SU-DHL-6 (cell line): ENCODE data around the gene METTL4.

ENCODE experiments used
- H2AFZ ChIP-seq: fragments of 200-600 bp; sonication (generic); 2 replicates; pipeline ENCODE4 v1.6.1; 2014; ENCODE audit warnings: low read depth, mild to moderate bottlenecking, moderate library complexity, mixed read lengths, antibody characterized with exemption, low read length; ENCODE audit not compliant: severe bottlenecking
- H3F3A ChIP-seq: fragments of 200-600 bp; shearing (Covaris generic); 2 replicates; pipeline ENCODE4 v1.6.0; 2016; ENCODE audit warnings: antibody characterized with exemption, mild to moderate bottlenecking; ENCODE audit not compliant: insufficient read depth
- H3K27ac ChIP-seq: fragments of 200-600 bp; sonication (generic); 2 replicates; pipeline ENCODE4 v1.5.1; 2016; ENCODE audit warnings: low read depth, mild to moderate bottlenecking, low read length, moderate library complexity, mixed read lengths
- H3K27me3 ChIP-seq: fragments of 200-600 bp; sonication (generic), shearing (Covaris generic); 2 replicates; pipeline ENCODE4 v1.6.0; 2014; ENCODE audit warnings: mild to moderate bottlenecking, low read length
- H3K36me3 ChIP-seq: fragments of 200-600 bp; sonication (generic); 2 replicates; pipeline ENCODE4 v1.6.1; 2014; ENCODE audit warnings: mild to moderate bottlenecking, low read length, mixed read lengths
- H3K4me2 ChIP-seq: fragments of 300-600, 200-600 bp; shearing (Covaris generic), sonication (generic); 2 replicates; pipeline ENCODE4 v1.6.0; 2014; ENCODE audit warnings: low read length, low read depth, mild to moderate bottlenecking; ENCODE audit not compliant: poor library complexity, severe bottlenecking
- H3K4me3 ChIP-seq: fragments of 200-600 bp; sonication (generic); 2 replicates; pipeline ENCODE4 v1.5.1; 2014; ENCODE audit warnings: antibody characterized with exemption, low read length, mild to moderate bottlenecking, mixed read lengths; ENCODE audit not compliant: insufficient read depth, poor library complexity, severe bottlenecking
- H3K79me2 ChIP-seq: fragments of 200-600 bp; sonication (generic); 2 replicates; pipeline ENCODE4 v1.6.1; 2014; ENCODE audit warnings: mild to moderate bottlenecking, low read length, moderate library complexity; ENCODE audit not compliant: insufficient read depth
- H3K9ac ChIP-seq: fragments of 200-600 bp; sonication (generic); 2 replicates; pipeline ENCODE4 v1.7.0; 2014; ENCODE audit warnings: mild to moderate bottlenecking, low read length
- H3K9me2 ChIP-seq: fragments of 200-600 bp; sonication (generic); replicated peaks from 2 replicates; pipeline ENCODE4 v1.6.1; 2014; ENCODE audit warnings: low read length; ENCODE audit not compliant: insufficient read depth
- H3K9me3 ChIP-seq: fragments of 200-600 bp; sonication (generic); 2 replicates; pipeline ENCODE4 v1.6.1; 2014; ENCODE audit warnings: low read length, mixed read lengths; ENCODE audit not compliant: insufficient read depth
- H4K20me1 ChIP-seq: fragments of 200-600 bp; sonication (generic); 2 replicates; pipeline ENCODE4 v1.6.1; 2014; ENCODE audit warnings: low read depth, mild to moderate bottlenecking, antibody characterized with exemption, low read length, moderate library complexity, mixed read lengths
- EZH2phosphoT487 ChIP-seq: fragments of 200-600 bp; sonication (generic), shearing (Covaris generic); conservative IDR thresholded peaks from 2 replicates; pipeline ENCODE4 v1.6.1; 2018; ENCODE audit warnings: mild to moderate bottlenecking, antibody characterized with exemption, low read length, moderate library complexity, mixed read lengths
- TF ChIP-seq, protein P1 (sequence below): fragments of 200-600 bp; sonication (generic); IDR thresholded peaks from one replicate; pipeline ENCODE4 v1.5.1; 2017; ENCODE audit warnings: antibody characterized with exemption, mild to moderate bottlenecking, low read length, moderate library complexity; ENCODE audit not compliant: insufficient read depth, poor library complexity, severe bottlenecking

METTL4 gene

DNA sequence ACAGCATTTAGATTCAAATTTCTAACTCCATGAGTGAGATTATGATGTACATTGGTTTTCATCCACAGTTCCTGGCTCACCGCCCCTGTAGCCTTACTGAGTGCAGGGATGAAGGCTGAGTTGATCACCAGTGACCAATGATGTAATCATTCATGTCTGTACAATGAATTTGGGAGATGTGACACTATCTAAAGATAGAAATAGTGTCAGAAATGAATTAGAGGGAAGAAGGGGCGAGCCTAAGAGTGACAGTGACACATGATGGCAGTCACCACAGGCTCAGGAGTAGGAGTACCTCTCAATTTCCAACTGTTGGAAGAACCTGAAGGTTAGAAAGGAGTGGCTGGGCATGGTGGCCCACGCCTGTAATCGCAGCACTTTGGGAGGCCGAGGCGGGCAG, 3.2 kb downstream of the METTL4 start:
- Histone ChIP-seq H4K20me1 (peaks cover 3% of the 10 kb centered on the region; the same call in 1 of the 2 replicates), H3K9me3 (no peaks in the 10 kb centered on the region), H3K9ac (no peak overlapping the region), H3K4me2 (no peak overlapping the region), H3F3A (peaks cover 4% of the 10 kb centered on the region; the same call in 1 of the 2 replicates), H3K79me2 (peaks cover 54% of the 10 kb centered on the region), H3K9me2 (no peaks in the 10 kb centered on the region), H3K27ac (no peak overlapping the region), H3K27me3 (no peaks in the 10 kb centered on the region), H3K4me3 (no peak overlapping the region), H2AFZ (no peak overlapping the region), H3K36me3 (peaks cover 17% of the 10 kb centered on the region; the same call in 1 of the 2 replicates)
- TF ChIP-seq, protein P1, sequence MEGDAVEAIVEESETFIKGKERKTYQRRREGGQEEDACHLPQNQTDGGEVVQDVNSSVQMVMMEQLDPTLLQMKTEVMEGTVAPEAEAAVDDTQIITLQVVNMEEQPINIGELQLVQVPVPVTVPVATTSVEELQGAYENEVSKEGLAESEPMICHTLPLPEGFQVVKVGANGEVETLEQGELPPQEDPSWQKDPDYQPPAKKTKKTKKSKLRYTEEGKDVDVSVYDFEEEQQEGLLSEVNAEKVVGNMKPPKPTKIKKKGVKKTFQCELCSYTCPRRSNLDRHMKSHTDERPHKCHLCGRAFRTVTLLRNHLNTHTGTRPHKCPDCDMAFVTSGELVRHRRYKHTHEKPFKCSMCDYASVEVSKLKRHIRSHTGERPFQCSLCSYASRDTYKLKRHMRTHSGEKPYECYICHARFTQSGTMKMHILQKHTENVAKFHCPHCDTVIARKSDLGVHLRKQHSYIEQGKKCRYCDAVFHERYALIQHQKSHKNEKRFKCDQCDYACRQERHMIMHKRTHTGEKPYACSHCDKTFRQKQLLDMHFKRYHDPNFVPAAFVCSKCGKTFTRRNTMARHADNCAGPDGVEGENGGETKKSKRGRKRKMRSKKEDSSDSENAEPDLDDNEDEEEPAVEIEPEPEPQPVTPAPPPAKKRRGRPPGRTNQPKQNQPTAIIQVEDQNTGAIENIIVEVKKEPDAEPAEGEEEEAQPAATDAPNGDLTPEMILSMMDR = no peak
- no peak for TF ChIP-seq EZH2phosphoT487

DNA sequence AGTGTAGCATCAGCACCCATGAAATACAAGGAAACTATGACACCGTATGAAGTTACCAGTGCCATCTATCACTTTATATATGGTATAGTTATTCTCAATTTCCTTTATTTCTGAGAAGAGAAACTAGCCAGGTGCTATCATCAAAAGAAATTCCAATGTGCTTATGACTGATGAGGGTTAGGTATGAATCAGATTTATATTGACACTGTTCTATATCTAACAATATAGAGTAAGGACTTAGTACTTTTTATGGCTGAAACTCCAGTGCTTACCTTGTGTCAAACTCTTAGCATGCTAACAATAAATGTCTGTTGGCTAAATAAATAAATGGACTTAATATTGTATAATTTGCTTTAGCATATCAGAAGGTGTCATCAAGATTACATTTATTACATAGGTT, 6.9 kb downstream of the METTL4 start:
- no peak overlapping the region for H3K4me3 ChIP-seq
- H3K27me3 ChIP-seq = no peaks in the 10 kb centered on the region
- no peaks in the 10 kb centered on the region for H4K20me1 ChIP-seq
- H3K9me2 ChIP-seq = no peaks in the 10 kb centered on the region
- H3K9ac ChIP-seq = no peak overlapping the region
- no peak overlapping the region for H2AFZ ChIP-seq
- H3K9me3 ChIP-seq = no peaks in the 10 kb centered on the region
- H3F3A ChIP-seq = peaks cover 4% of the 10 kb centered on the region; the same call in 1 of the 2 replicates
- no peak overlapping the region for H3K27ac ChIP-seq
- H3K4me2 ChIP-seq = no peak overlapping the region
- H3K79me2 ChIP-seq = peaks cover 18% of the 10 kb centered on the region
- TF ChIP-seq, protein P1 = no peak
- TF ChIP-seq EZH2phosphoT487 = no peak
- H3K36me3 ChIP-seq = peaks cover 15% of the 10 kb centered on the region; the same call in 1 of the 2 replicates

DNA sequence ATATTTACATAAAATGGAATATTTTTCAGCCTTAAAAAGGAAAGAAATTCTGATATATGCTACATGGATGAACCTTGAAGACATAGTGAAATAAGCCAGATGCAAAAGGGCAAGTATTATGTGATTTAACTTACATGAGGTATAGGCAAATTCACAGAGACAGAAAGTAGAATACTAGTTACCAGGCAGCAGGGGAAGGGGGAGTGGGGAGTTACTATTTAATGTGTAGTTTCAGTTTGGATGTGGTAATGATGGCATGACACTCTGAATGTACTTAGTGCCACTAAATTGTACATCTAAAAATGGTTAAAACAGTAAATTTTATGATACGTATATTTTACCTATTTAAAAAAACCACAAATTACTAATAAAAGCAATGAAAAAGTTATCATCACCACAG, 12.1 kb downstream of the METTL4 start:
- Histone ChIP-seq H3K4me2 (no peak overlapping the region), H3K9ac (no peak overlapping the region), H3K9me3 (no peaks in the 10 kb centered on the region), H2AFZ (no peak overlapping the region), H3K9me2 (no peaks in the 10 kb centered on the region), H3K27ac (no peak overlapping the region), H4K20me1 (no peaks in the 10 kb centered on the region), H3K36me3 (peaks cover 11% of the 10 kb centered on the region), H3K4me3 (no peak overlapping the region), H3K79me2 (no peaks in the 10 kb centered on the region), H3F3A (no peaks in the 10 kb centered on the region; the same call in 1 of the 2 replicates), H3K27me3 (no peaks in the 10 kb centered on the region)
- TF ChIP-seq, protein P1 = no peak
- TF ChIP-seq EZH2phosphoT487 = no peak
